ENCODE results near the gene SLC2A4. TPM values are rescaled to one million over a fixed set of nuclear protein-coding genes. Genes with fewer than 3 reads are reported as not detected.

The SLC2A4 gene
- total and polyA plus RNA-seq, 2 of the 4 experiments (the other 2 are of a cell fraction), result 0.07 TPM; not detected in 1

DNA sequence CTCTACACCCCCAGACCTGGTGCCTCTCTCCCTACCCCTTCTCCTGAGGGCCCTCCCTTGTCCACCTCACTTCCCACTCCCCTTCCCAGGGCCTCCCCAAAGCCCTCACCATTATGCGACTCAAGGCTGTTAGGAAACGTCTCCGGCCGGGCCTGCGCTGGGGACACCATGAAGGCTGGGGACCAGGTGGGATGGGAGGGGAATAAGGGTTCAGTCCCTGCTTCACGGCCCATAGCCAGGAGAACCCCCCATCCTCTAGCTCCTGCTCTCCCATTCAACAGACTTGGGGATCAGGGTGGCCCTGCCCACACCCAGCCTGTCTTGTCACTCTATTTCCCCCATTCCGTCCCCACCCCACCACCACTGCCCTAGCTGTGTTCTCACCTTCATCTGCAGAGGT is 45.5 kb downstream of the SLC2A4 start:
- Histone ChIP-seq H3K9me3 (ENCODE audit: control insufficient read depth, insufficient read depth, low read length) (no peaks in the 10 kb centered on the region), H3K4me1 (ENCODE audit: control insufficient read depth, insufficient read depth, low read length) (peaks cover 5% of the 10 kb centered on the region; the same call in 1 of the 2 replicates), H3K79me1 (ENCODE audit: low read depth in 1 of 2, low read length in 2 of 2) (peaks cover 10 to 29% of the 10 kb centered on the region in 2 experiments; a peak in 3 of 4 replicates), H2BK20ac (ENCODE audit: low read depth, low read length) (no peak overlapping the region), H3K56ac (ENCODE audit: extremely low read depth, insufficient read depth, low read length) (no peak overlapping the region), H4K5ac (ENCODE audit: low read depth, low read length) (no peak overlapping the region), H3K14ac (replicated peaks; ENCODE audit: low read depth, low read length) (no peak overlapping the region), H2AFZ (replicated peaks; ENCODE audit: low read length, poor library complexity) (no peak overlapping the region), H3K18ac (ENCODE audit: low read depth, low read length) (no peak overlapping the region), H4K20me1 (ENCODE audit: insufficient read depth, low read length) (peaks cover 7% of the 10 kb centered on the region), H2AK5ac (ENCODE audit: low read depth, low read length) (no peak overlapping the region), H2BK15ac (ENCODE audit: low read depth, low read length) (no peak overlapping the region), H4K91ac (ENCODE audit: insufficient read depth, low read depth, low read length) (no peak overlapping the region), H3K9ac (ENCODE audit: low read depth, low read length) (no peak overlapping the region), H4K8ac (ENCODE audit: low read depth in 2 of 2, low read length in 2 of 2) (no peak overlapping the region), H2BK5ac (ENCODE audit: low read depth, low read length, poor library complexity, severe bottlenecking) (no peak overlapping the region), H3K36me3 (ENCODE audit: control insufficient read depth, insufficient read depth, low read length) (peaks cover 37% of the 10 kb centered on the region), H2AK9ac (replicated peaks; ENCODE audit: low read depth, low read length, poor library complexity) (no peak overlapping the region), H3K4me3 (ENCODE audit: insufficient read depth, low read depth, low read length) (no peak overlapping the region), H3K27ac (ENCODE audit: insufficient read depth, low read length) (no peak overlapping the region), H2BK120ac (ENCODE audit: low read depth, low read length) (no peak overlapping the region), H3K27me3 (ENCODE audit: control insufficient read depth, insufficient read depth, low read length) (no peaks in the 10 kb centered on the region), H3K23ac (ENCODE audit: low read depth, low read length) (no peak overlapping the region), H3K9me1 (ENCODE audit: insufficient read depth, low read length) (peaks cover 6% of the 10 kb centered on the region; the same call in 1 of the 2 replicates), H3K4me2 (ENCODE audit: low read depth, low read length) (no peak overlapping the region), H3K4ac (ENCODE audit: low read depth, low read length) (no peak overlapping the region)
- WGBS, 2 experiments (ENCODE audit: extremely low coverage in 2 of 2, insufficient read length in 1 of 2), result 100% methylated on average over 1 of the region's 7 CpGs; no CpG with 5 or more reads in 1 of the 2 experiments
- BruUV-seq (replicated peaks), result no TSS peak
- ChIA-PET POLR2A (ENCODE audit: unreplicated experiment) (no interaction called here), CTCF (no interaction called here)
- dilution Hi-C loops (cut with HindIII; ENCODE audit: low sequenced_read_pairs, unreplicated experiment), result no loop called here
- intact Hi-C loops (cut with micrococcal nuclease), result loop anchor here (10.0 kb wide), 1 partner anchor 238 kb away; the partner anchor contains the start of gene SENP3
- no peak for DNase-seq
- no peak for TF ChIP-seq RCOR1 (IDR thresholded peaks at IDR 0.05; ENCODE audit: insufficient replicate concordance, low read length)
- no peak for TF ChIP-seq CHD1 (IDR thresholded peaks at IDR 0.05; ENCODE audit: low read depth, low read length)
- TF ChIP-seq NFE2L2 (IDR thresholded peaks at IDR 0.05; ENCODE audit: low read depth, low read length), result no peak
- no peak for TF ChIP-seq MXI1 (IDR thresholded peaks at IDR 0.05; ENCODE audit: borderline replicate concordance, low read depth, low read length)
- no peak for TF ChIP-seq USF2 (IDR thresholded peaks at IDR 0.05; ENCODE audit: low read depth, low read length)
- TF ChIP-seq BHLHE40 (IDR thresholded peaks at IDR 0.05; ENCODE audit: low read depth, low read length), result no peak
- no peak for TF ChIP-seq CTCF (conservative IDR thresholded peaks at IDR 0.05; ENCODE audit: low read depth, low read length)
- TF ChIP-seq RFX5 (IDR thresholded peaks at IDR 0.05; ENCODE audit: low read depth, low read length), result no peak
- no peak for TF ChIP-seq MAZ (IDR thresholded peaks at IDR 0.05; ENCODE audit: borderline replicate concordance, low read depth, low read length)
- TF ChIP-seq CEBPB (IDR thresholded peaks at IDR 0.05; ENCODE audit: low read depth, low read length), result no peak
- no peak for TF ChIP-seq SMC3 (IDR thresholded peaks at IDR 0.05; ENCODE audit: low read depth, low read length)
- TF ChIP-seq RAD21 (IDR thresholded peaks at IDR 0.05; ENCODE audit: low read length), result no peak
- no peak for TF ChIP-seq POLR2A (IDR thresholded peaks at IDR 0.05; ENCODE audit: low read depth, low read length)
- TF ChIP-seq FOS (IDR thresholded peaks at IDR 0.05; ENCODE audit: low read depth, low read length), result no peak
- no peak for TF ChIP-seq MAFK (IDR thresholded peaks at IDR 0.05; ENCODE audit: low read depth, low read length)
- TF ChIP-seq, protein P1, sequence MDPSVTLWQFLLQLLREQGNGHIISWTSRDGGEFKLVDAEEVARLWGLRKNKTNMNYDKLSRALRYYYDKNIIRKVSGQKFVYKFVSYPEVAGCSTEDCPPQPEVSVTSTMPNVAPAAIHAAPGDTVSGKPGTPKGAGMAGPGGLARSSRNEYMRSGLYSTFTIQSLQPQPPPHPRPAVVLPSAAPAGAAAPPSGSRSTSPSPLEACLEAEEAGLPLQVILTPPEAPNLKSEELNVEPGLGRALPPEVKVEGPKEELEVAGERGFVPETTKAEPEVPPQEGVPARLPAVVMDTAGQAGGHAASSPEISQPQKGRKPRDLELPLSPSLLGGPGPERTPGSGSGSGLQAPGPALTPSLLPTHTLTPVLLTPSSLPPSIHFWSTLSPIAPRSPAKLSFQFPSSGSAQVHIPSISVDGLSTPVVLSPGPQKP (IDR thresholded peaks at IDR 0.05; ENCODE audit: borderline replicate concordance, low read depth, low read length), result no peak
- in situ Hi-C loops (cut with MboI; ENCODE audit: low sequenced_read_pairs), result no loop called here
- no peak for ATAC-seq (ENCODE audit: low read depth)

Measured in IMR-90 (cell line).